ENCODE results near the gene NCF4.

The NCF4 gene

DNA sequence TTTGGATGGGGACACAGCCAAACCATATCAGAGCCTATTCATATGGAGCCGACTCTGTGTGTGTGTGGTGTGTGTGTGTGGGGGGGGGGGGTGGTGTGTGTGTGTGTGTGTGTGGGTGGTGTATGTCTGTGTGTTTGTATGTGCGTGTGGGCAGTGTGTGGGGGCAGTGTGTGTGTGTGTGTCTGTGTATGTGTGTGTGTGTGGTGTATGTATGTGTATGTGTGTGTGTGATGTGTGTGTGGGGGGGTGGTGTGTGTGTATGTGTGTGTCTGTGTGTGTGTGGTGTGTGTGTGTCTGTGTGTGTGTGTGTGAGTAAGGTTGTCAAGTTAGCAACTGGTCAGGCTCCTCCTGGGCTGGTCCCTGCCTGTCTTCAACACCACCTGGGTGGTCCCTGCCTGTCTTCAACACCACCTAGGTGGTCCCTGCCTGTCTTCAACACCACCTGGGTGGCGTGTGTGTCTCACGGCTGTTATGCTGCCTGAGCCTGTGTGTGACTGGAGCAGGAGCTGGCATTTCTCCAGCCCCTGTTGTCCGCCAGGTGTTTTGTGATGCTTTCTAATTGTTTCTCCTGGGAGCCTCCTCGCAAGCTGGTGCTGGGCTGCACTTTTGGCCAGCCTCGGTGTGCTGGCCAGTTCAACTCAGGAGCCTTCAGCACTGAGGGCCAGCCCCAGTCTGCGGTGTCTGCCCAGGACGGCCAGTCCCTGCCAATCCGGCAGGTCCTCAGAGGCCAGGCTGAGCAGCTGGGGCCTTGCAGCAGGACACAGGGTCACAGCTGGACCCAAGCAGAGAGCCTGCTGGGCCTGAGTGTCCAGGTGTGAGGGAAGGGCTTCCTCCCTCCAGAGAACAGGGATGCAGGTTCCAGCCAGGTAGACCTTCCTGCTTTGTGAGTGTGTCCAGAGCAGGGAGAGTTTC lies 22.4 kb upstream of the NCF4 start:
- DNase-seq (ENCODE audit: low read depth, low spot score): no peak

DNA sequence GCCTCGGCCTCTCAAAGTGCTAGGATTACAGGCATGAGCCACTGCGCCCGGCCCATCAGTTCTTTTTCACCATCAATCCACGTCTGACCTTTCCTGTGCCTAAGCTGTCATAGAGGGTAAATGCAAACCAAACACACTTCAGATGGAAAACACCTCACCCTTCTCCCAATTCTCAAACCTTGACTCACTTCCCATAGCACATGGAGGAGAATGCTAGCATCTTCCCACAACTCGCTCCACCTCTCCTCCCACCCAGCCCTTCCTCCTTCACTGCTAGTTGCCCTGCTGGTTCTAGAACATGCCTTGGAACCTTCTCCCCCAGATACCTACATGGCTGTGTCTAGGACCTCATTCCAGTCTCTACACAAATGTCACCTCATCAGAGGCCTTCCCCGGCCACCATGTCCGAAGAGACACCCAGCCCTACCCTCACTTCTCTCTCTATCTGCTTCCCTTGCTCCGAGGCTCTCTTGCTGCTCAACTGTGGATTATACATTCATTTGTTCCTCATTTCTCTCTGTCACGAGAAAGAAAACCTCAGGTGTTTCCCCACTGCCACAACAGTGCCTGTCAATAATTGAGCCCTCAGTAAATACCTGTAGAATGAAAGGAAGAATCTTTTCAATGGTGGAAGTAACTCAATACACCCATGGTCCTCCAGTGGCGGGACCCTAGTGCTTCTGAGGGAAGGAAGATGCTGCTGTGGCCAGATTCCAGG lies 21.3 kb upstream of the NCF4 start:
- no peak for DNase-seq (ENCODE audit: low read depth, low spot score)

GRCh38 chr22:36840106-36840505 lies 20.7 kb upstream of the NCF4 start:
- no peak for DNase-seq (ENCODE audit: low read depth, low spot score)

DNA sequence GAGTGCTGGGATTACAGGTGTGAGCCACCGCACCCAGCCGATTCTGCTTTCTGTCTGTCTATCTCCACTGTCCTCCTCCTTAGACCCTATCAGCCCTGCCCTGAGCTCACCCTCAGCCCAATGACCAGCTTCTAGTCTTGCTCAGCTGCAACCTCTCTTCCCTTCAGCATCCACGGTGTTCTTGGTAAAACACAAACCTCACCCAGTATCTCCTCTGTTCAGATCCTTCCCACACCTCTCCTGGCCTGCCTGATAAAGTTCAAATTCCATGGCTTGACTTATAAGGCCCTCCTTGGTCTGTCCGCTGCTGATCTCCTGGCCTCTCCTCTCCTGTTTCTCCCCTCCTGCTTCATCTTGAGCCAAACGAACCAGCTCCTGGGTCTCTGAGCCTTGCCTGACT lies 14.5 kb upstream of the NCF4 start:
- DNase-seq (ENCODE audit: low read depth, low spot score): no peak

DNA sequence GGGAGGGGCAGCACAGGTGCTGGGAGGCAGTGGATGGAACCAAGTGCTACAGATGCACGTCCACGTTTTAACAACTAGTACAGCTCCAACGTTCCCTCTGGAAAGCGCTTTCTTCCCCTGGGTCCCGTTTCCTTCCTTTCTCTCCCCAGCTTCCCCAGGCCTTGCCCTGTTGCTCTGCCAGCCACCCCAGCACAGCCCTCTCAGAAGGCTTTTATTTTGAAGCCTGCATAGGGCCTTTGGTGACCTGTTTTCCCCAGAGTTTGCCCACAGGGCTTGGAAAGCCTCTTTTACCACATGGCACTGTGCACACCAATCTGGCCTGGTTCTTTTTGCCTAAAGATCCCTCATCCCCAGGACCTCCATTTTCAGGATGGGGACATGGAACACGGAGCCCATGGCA lies 13.9 kb upstream of the NCF4 start:
- DNase-seq (ENCODE audit: low read depth, low spot score): no peak

GRCh38 chr22:36850056-36850455 lies 10.8 kb upstream of the NCF4 start:
- DNase-seq (ENCODE audit: low read depth, low spot score): no peak

DNA sequence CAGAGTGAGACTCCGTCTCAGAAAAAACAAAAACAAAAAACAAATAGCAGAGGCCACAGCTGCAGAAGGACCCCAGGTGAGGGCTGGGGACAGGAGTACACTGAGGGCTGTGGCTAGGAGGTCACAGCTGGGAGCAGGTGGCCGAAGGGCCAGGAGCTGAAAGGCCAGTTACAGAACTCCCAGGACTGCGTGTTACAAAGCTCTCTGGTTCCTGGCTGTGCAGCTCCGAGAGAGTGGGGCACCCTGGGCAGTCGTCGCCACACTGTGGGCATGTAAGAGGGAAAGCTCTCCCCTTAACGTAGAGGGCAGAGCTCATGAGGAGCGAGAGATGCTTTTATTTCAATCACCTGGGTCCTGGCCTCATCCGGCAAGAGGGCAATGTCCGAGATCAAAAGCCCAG lies 10.1 kb upstream of the NCF4 start:
- no peak for DNase-seq (ENCODE audit: low read depth, low spot score)

- no peak for DNase-seq (ENCODE audit: low read depth, low spot score)
Measured at GRCh38 chr22:36852056-36852973, 8.5 kb upstream of the NCF4 start.

DNA sequence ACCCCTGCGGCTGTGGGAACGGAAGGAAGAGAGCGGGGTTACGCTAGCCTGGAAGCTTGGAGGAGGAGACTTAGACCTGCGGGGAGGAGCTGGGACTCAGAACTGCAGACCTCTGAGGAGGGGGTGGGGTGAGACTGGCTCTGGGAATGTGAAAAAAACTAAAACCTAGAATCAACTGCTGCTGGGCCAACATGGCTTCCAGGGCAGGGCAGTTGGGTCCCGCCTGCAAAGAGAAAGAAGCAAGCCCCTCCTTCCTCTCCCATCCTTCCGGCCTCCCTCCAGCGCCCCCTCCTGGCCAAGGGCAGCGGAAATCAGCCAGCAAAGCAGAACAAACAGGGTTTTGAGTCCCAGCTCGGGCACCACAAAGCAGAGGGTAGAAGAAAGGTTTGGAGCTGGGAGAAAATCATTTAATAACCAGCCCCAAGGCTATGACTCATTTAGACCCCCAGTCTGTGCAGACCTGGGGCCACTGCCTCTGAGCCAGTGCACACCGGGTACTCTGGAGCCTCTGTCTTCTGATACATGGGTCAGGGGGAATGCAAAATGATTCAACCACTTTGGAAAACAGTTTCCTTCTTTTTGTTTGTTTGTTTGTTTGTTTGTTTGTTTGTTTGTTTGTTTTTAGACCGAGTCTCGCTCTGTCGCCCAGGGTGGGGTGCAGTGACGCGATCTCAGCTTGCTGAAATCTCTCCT lies 7.3 kb upstream of the NCF4 start:
- peak; percentile 10 for DNase-seq (ENCODE audit: low read depth, low spot score)

DNA sequence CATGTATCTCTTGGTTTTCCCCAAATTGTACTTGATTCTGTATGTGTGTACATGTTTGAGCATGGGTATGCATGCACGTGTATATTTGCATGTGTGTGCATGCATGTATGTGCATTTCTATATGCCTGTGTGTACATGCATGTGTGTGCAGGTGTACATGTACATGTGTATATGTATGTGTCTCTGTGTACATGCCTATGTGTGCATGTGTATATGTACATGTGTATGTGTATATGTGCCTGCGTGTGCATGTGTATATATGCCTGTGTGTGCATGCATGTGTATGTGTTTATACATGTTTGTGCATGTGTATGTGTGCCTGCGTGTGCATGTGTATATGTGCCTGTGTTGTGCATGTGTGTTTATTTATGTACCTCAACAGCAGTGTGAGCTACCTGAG lies 5.3 kb upstream of the NCF4 start:
- DNase-seq (ENCODE audit: low read depth, low spot score): no peak

- peak; percentile 37 for DNase-seq (ENCODE audit: low read depth, low spot score)
Measured at GRCh38 chr22:36856121-36856791, 4.5 kb upstream of the NCF4 start.

DNA sequence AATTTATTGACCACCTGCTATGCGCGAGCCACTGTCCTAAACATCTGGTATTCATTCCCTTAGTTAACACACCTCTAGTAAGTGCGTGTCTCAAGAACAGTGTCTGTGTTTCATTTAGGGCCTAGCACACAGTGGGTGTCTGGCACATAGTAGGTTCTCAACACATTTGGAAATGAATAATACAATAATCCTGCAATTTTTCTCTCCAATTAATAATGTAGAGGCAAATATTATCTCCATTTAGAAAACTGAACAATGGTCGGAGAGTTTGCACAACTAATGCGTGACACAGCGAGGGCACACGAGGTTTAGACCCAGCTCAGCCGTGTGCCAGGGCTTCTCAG lies 4.0 kb upstream of the NCF4 start:
- no peak for DNase-seq (ENCODE audit: low read depth, low spot score)

DNA sequence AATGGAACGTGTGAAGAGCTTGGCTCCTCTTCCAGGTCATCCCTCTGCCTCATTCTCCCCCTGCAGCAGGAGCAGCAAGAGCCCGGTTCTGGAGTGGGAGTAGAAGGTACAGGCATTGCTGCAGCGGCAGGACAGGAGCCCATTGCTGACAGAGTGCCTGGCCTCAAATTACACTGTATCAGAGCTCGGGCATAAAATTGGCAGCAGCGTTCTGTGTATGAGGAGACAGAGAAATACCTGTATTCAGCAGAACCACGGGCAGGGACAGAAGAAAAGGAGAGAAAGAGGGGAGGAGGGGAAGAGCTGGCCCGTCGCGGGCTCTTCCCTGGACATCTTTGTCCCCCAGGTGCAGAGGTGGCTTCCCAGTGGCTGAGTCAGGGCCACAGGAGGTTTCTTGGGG lies 2.6 kb upstream of the NCF4 start:
- DNase-seq (ENCODE audit: low read depth, low spot score): no peak

DNA sequence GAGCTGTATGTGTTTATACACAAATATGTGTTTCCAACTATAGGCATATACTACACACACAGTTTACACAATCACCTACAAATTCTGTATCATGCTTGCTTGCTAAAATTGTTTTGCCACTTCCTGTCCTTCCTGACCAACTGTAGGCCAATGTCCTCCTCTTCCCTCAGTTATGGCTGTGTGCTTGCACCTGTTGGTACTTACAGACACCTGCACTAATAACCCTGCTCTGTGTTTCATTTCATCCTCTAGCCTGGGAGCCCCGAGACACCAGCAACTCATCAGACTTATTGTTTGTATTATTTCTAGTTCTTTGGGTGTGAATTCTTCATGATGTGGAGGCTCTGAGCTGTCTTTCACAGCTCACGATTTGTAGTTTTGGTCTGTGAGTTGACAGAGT lies 1.8 kb upstream of the NCF4 start:
- no peak for DNase-seq (ENCODE audit: low read depth, low spot score)

DNA sequence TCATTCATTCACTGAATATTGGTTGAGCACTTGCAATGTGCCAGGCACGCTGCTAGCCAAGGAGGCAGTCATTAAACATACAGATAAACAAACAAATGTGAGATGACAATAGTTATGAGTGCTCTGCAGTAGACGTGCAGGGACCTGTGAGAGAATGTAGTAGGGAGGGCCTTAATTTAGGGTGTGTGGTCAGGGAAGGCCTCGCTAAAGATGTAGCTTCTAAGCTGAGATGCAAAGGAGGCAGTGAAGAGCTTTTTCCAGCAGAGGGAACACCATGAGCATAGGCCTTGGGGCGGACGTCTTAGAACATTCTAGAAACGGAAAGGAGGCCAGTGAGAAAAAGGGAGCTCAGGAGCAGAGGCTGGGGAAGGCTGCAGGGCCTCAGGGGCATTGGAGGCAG lies 789 bp upstream of the NCF4 start:
- DNase-seq (ENCODE audit: low read depth, low spot score): no peak

GRCh38 chr22:36860438-36860820 lies 377 bp upstream of the NCF4 start:
- DNase-seq (ENCODE audit: low read depth, low spot score): no peak

DNA sequence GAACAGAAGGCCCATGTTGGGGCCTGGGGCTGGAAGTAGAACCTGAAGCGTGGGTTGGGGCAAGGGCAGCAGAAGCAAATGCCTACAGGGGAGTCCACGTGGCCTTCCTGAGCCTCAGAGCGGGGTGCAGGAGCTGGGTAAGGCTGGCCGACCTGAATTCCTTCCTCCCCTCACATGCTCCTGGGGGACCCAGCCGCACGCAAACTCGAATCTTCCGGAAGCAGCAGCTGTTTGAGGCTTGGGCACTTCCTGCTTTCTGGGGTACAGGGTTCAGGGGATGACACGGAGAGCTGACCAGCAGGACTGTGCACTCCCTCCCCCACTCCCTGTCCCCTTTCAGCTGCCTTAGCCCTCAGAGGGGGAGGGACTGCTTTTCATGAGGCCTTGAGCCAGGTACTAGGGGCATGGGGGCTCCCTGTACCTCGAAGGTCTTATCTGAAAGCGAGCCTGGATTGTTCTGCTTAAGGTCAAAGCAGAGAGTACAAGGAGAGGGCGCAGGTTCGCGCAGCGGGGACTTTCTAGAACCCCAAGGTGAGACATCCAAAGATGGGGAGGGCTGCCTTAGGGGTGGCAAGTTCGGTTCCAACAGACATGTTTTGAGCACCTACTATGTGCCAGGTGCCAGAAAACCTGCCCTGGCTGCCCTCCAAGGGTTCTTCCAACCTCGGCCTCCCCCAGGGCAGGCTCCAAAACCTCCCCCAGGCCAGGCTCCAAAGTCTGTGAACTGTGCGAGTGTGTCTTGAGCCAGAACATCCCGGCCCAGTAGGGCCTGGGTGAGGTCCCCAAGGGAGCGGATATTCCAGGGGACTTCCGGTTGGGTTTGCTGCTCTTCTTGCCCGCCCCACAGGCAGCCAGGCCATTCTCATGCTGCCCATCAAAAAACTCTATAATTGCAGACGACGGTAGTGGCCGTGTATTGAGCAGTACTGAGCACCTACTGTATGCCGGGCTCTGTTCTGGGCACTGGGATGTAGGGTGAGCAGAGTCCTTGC lies 1.7 kb downstream of the NCF4 start:
- DNase-seq (ENCODE audit: low read depth, low spot score): no peak

- no peak for DNase-seq (ENCODE audit: low read depth, low spot score)
Measured at GRCh38 chr22:36863281-36863680, 2.5 kb downstream of the NCF4 start.

- no peak for DNase-seq (ENCODE audit: low read depth, low spot score)
Measured at GRCh38 chr22:36863979-36864378, 3.2 kb downstream of the NCF4 start.

All from brain pericyte (primary cell).